PC-9 (cell line): ENCODE results near the gene GSPT1.

Experiments
- CTCF ChIP-seq: fragments of 200-600 bp; sonication (generic); conservative IDR thresholded peaks from 2 replicates; pipeline ENCODE4 v1.6.1; 2017; ENCODE audit warnings: mixed run types, antibody characterized with exemption, mild to moderate bottlenecking, moderate library complexity
- EZH2 ChIP-seq: fragments of 200-600 bp; sonication (generic); IDR thresholded peaks from 2 replicates; pipeline ENCODE4 v1.8.0; 2017; ENCODE audit warnings: antibody characterized with exemption, low read depth

DNA sequence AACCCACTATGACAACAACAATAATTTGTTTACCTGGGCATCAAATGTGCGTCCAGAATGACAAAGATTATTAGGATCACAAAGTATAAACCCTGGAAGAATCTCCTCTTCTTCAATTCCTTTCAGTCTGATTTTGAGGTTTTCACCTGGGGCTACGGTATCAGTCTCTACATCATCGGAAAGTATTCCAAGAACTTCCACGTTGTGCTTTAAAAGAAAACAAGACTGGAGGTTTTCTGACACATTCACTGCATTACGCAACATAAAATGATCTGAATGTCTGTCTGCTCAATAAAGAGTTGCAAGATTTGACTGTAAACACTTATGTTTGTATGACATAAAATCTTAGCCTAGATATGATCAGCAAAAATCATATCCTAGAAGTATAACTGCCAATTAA is 38.4 kb downstream of the GSPT1 start:
- TF ChIP-seq CTCF = no peak
- no peak for TF ChIP-seq EZH2
